Measurements from ENCODE around the gene LMOD1.

- TF ChIP-seq POLR2A (IDR thresholded peaks at IDR 0.05) (no peak), CTCF (IDR thresholded peaks at IDR 0.05) (no peak)
These were observed 98.1 kb downstream of the LMOD1 start for GRCh38 chr1:201848230-201848629.

Measured in adrenal gland (tissue), 5 donors.